Parathyroid adenoma (tissue), 2 donors: ENCODE results near the gene SCAMP4.

Experiments used
- H2AFZ ChIP-seq: fragments of 300-600 bp; sonication (generic); one replicate; pipeline ENCODE4 v1.7.0; 2017; ENCODE audit warnings: antibody characterized with exemption, mild to moderate bottlenecking
- H3K27ac ChIP-seq: fragments of 300-600 bp; sonication (generic); one replicate; pipeline ENCODE4 v1.7.0; 2017
- H3K27me3 ChIP-seq: fragments of 300-600 bp; sonication (generic); one replicate; pipeline ENCODE4 v1.7.0; 2017; ENCODE audit warnings: low read length; ENCODE audit not compliant: control insufficient read depth, insufficient read depth
- H3K36me3 ChIP-seq: fragments of 300-600 bp; sonication (generic); one replicate; pipeline ENCODE4 v1.7.0; 2017; ENCODE audit warnings: low read length; ENCODE audit not compliant: control insufficient read depth, insufficient read depth
- H3K4me1 ChIP-seq: fragments of 300-600 bp; sonication (generic); one replicate; pipeline ENCODE4 v1.7.0; 2017; ENCODE audit warnings: control low read depth
- H3K4me2 ChIP-seq: fragments of 300-600 bp; sonication (generic); one replicate; pipeline ENCODE4 v1.7.0; 2017; ENCODE audit warnings: low read length
- H3K4me3 ChIP-seq: fragments of 300-600 bp; sonication (generic); one replicate; pipeline ENCODE4 v1.7.0; 2017; ENCODE audit warnings: low read depth, low read length
- H3K79me2 ChIP-seq: fragments of 300-600 bp; sonication (generic); one replicate; pipeline ENCODE4 v1.7.0; 2017; ENCODE audit warnings: control low read depth
- H3K9ac ChIP-seq: fragments of 300-600 bp; sonication (generic); one replicate; pipeline ENCODE4 v1.7.0; 2017; ENCODE audit warnings: mild to moderate bottlenecking
- H3K9me3 ChIP-seq: fragments of 300-600 bp; sonication (generic); one replicate; pipeline ENCODE4 v1.7.0; 2017; ENCODE audit warnings: low read length; ENCODE audit not compliant: control insufficient read depth
- CTCF ChIP-seq: fragments of 300-600 bp; sonication (generic); IDR thresholded peaks from one replicate; pipeline ENCODE4 v1.7.0; 2017; ENCODE audit warnings: antibody characterized with exemption, mild to moderate bottlenecking
- donor health status: primary hyperparathyroidism.

The SCAMP4 gene

GRCh38 chr19:1975162-1975480 lies 69.9 kb downstream of the SCAMP4 start:
- Histone ChIP-seq H3K9ac (no peak overlapping the region), H3K4me2 (no peak overlapping the region), H2AFZ (no peak overlapping the region), H3K9me3 (no peaks in the 10 kb centered on the region), H3K4me3 (no peak overlapping the region), H3K36me3 (no peaks in the 10 kb centered on the region), H3K79me2 (peaks cover 15% of the 10 kb centered on the region), H3K27ac (no peak overlapping the region), H3K27me3 (no peaks in the 10 kb centered on the region), H3K4me1 (no peaks in the 10 kb centered on the region)
- no peak for TF ChIP-seq CTCF
